ENCODE measurements around the gene MAPKAP1. TPM values are rescaled to one million over a fixed set of nuclear protein-coding genes. Genes with fewer than 3 reads are reported as not detected.

MAPKAP1 gene
- total and polyA plus RNA-seq, 8 donors, result 32.7 to 212 (median 78.2) TPM

DNA sequence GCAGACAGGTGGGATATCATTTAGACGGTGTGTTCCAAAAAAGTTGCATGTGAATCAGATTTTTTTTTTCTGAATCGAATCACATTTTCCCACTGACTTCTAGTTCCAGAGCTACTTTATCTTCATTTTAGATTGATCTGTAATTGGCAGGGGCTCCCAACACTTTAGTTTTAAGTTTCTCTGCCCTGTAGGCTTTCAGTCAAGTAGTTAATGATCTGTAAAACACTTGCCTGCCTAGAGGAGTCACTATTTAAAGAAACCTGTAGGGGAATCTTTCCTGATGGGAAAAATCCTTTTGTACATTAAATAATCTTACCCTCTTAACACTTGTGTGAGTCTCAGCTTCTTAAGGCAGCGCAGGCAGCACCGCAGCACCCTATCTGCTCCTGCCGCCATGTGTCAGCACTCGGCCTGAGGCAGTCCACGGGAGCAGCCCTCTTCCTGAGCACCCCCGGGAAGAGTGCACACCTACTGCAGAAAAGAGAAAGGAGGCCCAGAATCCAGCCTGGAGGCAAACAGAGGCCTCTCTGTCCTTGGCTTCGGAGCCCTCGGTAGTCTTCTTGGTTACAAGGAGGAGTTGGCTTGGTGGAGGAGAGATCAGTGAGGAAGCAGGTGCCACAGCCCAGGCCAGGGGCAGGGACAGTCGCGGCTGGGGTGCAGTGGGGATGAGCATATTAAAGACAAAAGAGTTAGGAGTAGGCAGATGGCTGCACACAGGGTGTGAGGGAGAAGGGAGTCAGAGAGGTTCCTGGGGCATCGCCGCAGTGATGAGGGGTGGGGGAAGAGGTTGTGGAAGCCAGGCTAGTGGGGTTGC, 236.0 kb downstream of the MAPKAP1 start:
- TF ChIP-seq EP300 (IDR thresholded peaks at IDR 0.05) (no peak), POLR2AphosphoS5 (IDR thresholded peaks at IDR 0.05) (no peak), POLR2A (IDR thresholded peaks at IDR 0.05) (no peak)
- TF ChIP-seq, protein P1, sequence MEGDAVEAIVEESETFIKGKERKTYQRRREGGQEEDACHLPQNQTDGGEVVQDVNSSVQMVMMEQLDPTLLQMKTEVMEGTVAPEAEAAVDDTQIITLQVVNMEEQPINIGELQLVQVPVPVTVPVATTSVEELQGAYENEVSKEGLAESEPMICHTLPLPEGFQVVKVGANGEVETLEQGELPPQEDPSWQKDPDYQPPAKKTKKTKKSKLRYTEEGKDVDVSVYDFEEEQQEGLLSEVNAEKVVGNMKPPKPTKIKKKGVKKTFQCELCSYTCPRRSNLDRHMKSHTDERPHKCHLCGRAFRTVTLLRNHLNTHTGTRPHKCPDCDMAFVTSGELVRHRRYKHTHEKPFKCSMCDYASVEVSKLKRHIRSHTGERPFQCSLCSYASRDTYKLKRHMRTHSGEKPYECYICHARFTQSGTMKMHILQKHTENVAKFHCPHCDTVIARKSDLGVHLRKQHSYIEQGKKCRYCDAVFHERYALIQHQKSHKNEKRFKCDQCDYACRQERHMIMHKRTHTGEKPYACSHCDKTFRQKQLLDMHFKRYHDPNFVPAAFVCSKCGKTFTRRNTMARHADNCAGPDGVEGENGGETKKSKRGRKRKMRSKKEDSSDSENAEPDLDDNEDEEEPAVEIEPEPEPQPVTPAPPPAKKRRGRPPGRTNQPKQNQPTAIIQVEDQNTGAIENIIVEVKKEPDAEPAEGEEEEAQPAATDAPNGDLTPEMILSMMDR (IDR thresholded peaks at IDR 0.05), result no peak
- DNase-seq, result no peak
- Histone ChIP-seq H3K9me3 (no peaks in the 10 kb centered on the region), H3K27me3 (no peaks in the 10 kb centered on the region), H3K36me3 (peaks cover 0 to 14% (median 5%) of the 10 kb centered on the region in 4 donors), H3K27ac (no peak overlapping the region), H3K4me1 (peaks cover 18 to 92% (median 45%) of the 10 kb centered on the region in 4 donors), H3K4me3 (no peak overlapping the region)
- WGBS, 5 donors, result 87 to 95% (median 90%) methylated on average over 13 to 14 of the region's 14 CpGs
- intact Hi-C loops (cut with DNase I; ENCODE audit: low total_unique reads), result no loop called here

DNA sequence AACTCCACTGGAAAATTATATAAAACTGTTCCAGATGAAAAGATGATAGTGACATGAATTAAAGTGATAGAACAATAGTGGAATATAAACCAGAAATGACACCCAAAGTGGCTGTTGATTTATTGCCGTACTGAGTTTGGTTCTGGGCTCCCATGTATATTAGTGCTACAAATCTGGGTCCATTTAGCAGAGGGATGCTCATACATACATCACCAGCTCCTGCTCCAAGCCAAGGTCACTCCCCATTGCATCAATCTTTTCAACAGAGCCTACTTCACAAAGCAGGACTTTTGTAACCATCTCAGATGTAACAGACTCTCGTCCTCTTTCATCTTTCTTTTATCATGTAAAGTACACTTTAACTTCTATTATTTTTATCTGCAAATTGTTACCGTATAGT, 236.8 kb downstream of the MAPKAP1 start:
- TF ChIP-seq POLR2A (IDR thresholded peaks at IDR 0.05) (no peak), POLR2AphosphoS5 (IDR thresholded peaks at IDR 0.05) (no peak), EP300 (IDR thresholded peaks at IDR 0.05) (no peak)
- TF ChIP-seq, protein P1 (IDR thresholded peaks at IDR 0.05), result no peak
- no peak overlapping the region for H3K27ac ChIP-seq
- H3K36me3 ChIP-seq, result peaks cover 0 to 14% (median 3%) of the 10 kb centered on the region in 4 donors
- DNase-seq, result no peak
- H3K4me3 ChIP-seq, result no peak overlapping the region
- WGBS, 5 donors, result 69 to 89% (median 79%) methylated on average over 3 of the region's 3 CpGs
- H3K9me3 ChIP-seq, result no peaks in the 10 kb centered on the region
- no peaks in the 10 kb centered on the region for H3K27me3 ChIP-seq
- H3K4me1 ChIP-seq, result peaks cover 16 to 91% (median 39%) of the 10 kb centered on the region in 4 donors
- intact Hi-C loops (cut with DNase I; ENCODE audit: low total_unique reads), result no loop called here

DNA sequence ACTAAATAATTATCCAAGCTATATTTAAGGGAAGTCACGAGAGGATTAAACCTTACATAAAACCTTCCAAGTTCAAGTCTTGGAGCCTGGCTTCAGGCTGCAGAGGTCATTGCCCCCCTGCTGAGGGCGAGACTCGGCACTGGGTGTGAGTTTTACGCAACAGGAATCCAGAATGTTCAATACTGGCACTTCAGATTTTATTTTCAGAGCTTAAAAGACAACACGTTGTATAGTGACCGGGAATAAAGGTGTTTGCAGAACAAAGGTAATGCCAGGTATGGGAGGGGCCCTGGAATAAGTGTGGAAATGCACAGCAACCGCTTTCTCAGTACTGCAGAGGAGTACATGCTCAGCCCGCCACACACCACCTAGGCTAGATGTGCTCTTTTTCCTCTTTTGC, 238.4 kb downstream of the MAPKAP1 start:
- H3K27ac ChIP-seq, result no peak overlapping the region
- DNase-seq, result no peak
- 77 to 83% (median 79%) methylated on average over 8 of the region's 8 CpGs for WGBS, 5 donors
- H3K4me1 ChIP-seq, result peaks cover 11 to 79% (median 36%) of the 10 kb centered on the region in 4 donors
- H3K9me3 ChIP-seq, result no peaks in the 10 kb centered on the region
- H3K27me3 ChIP-seq, result no peaks in the 10 kb centered on the region
- peaks cover 0 to 14% (median 3%) of the 10 kb centered on the region in 4 donors for H3K36me3 ChIP-seq
- no peak overlapping the region for H3K4me3 ChIP-seq
- TF ChIP-seq, protein P1 (IDR thresholded peaks at IDR 0.05), result no peak
- TF ChIP-seq POLR2A (IDR thresholded peaks at IDR 0.05), result no peak
- no peak for TF ChIP-seq POLR2AphosphoS5 (IDR thresholded peaks at IDR 0.05)
- TF ChIP-seq EP300 (IDR thresholded peaks at IDR 0.05), result no peak
- intact Hi-C loops (cut with DNase I; ENCODE audit: low total_unique reads), result no loop called here

DNA sequence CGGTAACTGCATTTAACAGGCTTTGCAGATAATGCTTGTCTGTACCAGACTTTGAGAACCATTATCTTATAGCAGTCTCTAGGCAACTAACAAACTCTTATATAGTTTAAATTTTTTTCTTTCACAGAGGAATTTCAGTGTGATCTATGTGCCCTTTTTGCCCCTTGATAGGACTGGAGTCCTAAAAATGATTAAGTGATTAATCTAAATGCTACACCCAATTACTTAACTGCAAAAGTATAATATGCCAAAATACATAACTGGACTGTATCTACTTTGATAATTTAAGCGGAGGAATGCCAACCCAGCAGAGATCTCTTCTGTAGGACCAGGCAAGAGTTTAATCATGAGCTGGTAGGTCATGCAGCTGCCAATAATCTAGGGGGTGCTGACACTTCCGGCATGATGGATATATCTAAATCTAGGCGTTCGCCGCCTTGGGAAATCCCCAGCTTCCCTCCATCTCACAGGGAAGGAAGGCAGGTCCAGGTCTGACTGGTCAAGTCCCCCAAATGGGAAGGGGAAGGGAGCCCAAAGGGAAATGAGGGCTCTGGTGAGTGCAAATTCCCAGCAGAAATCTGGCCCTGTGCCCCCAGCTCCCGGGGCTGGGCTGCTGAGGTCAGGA, 239.8 kb downstream of the MAPKAP1 start:
- peaks cover 11 to 75% (median 34%) of the 10 kb centered on the region in 4 donors for H3K4me1 ChIP-seq
- H3K27me3 ChIP-seq, result no peaks in the 10 kb centered on the region
- no peak overlapping the region for H3K4me3 ChIP-seq
- peak overlapping the region in 2 of 5 donors; percentile 22 to 31 for H3K27ac ChIP-seq
- intact Hi-C loops (cut with DNase I; ENCODE audit: low total_unique reads), result no loop called here
- peak in 1 of 3 donors; percentile 5 for TF ChIP-seq POLR2AphosphoS5 (IDR thresholded peaks at IDR 0.05)
- TF ChIP-seq, protein P1 (IDR thresholded peaks at IDR 0.05), result no peak
- DNase-seq, result peak in 1 of 2 donors; percentile 39
- H3K36me3 ChIP-seq, result peaks cover 0 to 14% (median 3%) of the 10 kb centered on the region in 4 donors
- no peaks in the 10 kb centered on the region for H3K9me3 ChIP-seq
- 22 to 57% (median 42%) methylated on average over 7 of the region's 7 CpGs for WGBS, 5 donors

Measured in stomach (tissue), 9 donors.